GM12872 (cell line): ENCODE measurements around the gene KCNK15.

Experiments used
- CTCF ChIP-seq: IDR thresholded peaks from 3 replicates; pipeline ENCODE4 v1.5.1; 2011; ENCODE audit warnings: low read depth, mild to moderate bottlenecking, low read length, moderate library complexity; ENCODE audit not compliant: insufficient read depth

KCNK15 gene

GRCh38 chr20:44723798-44724362, 21.8 kb upstream of the KCNK15 start:
- TF ChIP-seq CTCF: no peak

- TF ChIP-seq CTCF: no peak
Measured at GRCh38 chr20:44724423-44725091, 21.1 kb upstream of the KCNK15 start.

- no peak for TF ChIP-seq CTCF
Measured at GRCh38 chr20:44725837-44726236, 19.8 kb upstream of the KCNK15 start.

- TF ChIP-seq CTCF: no peak
Measured at GRCh38 chr20:44727039-44727438, 18.6 kb upstream of the KCNK15 start.

GRCh38 chr20:44727651-44728050, 18.0 kb upstream of the KCNK15 start:
- TF ChIP-seq CTCF: no peak

- TF ChIP-seq CTCF: no peak
Measured at GRCh38 chr20:44728801-44729443, 16.7 kb upstream of the KCNK15 start.

GRCh38 chr20:44730441-44730840, 15.2 kb upstream of the KCNK15 start:
- TF ChIP-seq CTCF: no peak
